Right atrium auricular region (tissue), 2 donors: ENCODE measurements around the gene UBASH3B. TPM values are rescaled to one million over a fixed set of nuclear protein-coding genes. Genes with fewer than 3 reads are reported as not detected.

ENCODE experiments used
- DNase-seq: peaks from one replicate; pipeline ENCODE4 v3.0.0-alpha.2; 2019; ENCODE audit warnings: low spot score
- H3K27ac ChIP-seq, 2 donors: fragments of 200-600 bp; sonication (generic); 1 replicate in 1 of 2; 2 replicates in 1 of 2; pipeline ENCODE4 v1.5.1; 2016 to 2019
- H3K27me3 ChIP-seq, 2 donors: fragments of 200-600 bp; sonication (generic); one replicate each; pipeline versions ENCODE4 v1.5.1 to v1.6.0; 2017 to 2019
- H3K36me3 ChIP-seq: fragments of 200-600 bp; sonication (generic); one replicate; pipeline ENCODE4 v1.5.1; 2016
- H3K4me1 ChIP-seq, 2 donors: fragments of 200-600 bp; sonication (generic); one replicate each; pipeline versions ENCODE4 v1.5.1 to v1.6.0; 2017 to 2019
- H3K4me3 ChIP-seq, 2 donors: fragments of 200-600 bp; sonication (generic); 1 replicate in 1 of 2; 2 replicates in 1 of 2; pipeline ENCODE4 v1.5.1; 2017 to 2019; ENCODE audit warnings: mild to moderate bottlenecking in 1 of 2, moderate library complexity in 1 of 2
- H3K9me3 ChIP-seq, 2 donors: fragments of 200-600 bp; sonication (generic); one replicate each; pipeline ENCODE4 v1.5.1; 2019
- total RNA-seq, 2 donors: library from RNA; depleted of rRNA; stranded (reverse); fragments of >200 nt; gene quantifications; one replicate each; pipeline ENCODE4 v1.1.0, GENCODE V29; 2016
- TF ChIP-seq, protein P1 (sequence below), 2 donors: fragments of 200-600 bp; sonication (generic); IDR thresholded peaks; one replicate each; pipeline ENCODE4 v1.5.1; 2019; ENCODE audit warnings: antibody characterized with exemption in 2 of 2

The UBASH3B gene
- total RNA-seq, 2 donors from 2014 or later = 1.7 to 1.8 TPM

DNA sequence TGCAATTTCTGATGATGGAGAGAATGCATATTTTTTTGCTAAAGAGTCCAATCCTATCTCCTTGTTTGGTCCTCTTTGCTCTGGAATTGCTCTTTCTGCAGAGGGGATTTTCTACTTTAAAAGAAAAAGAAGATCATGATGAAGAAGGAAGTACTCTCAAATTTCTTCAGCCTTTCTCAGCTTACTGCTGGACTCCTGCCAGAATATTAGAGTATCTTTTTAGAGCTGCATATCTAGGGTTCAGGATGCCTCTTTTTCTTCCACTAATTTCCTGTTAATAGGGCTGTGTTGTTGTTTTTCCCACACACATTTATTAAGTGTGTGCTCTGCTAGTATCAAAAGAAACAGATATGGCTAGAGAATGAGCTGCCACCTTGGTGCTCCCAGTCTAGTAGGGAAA, 18.2 kb downstream of the UBASH3B start:
- no peak for DNase-seq
- TF ChIP-seq, protein P1, sequence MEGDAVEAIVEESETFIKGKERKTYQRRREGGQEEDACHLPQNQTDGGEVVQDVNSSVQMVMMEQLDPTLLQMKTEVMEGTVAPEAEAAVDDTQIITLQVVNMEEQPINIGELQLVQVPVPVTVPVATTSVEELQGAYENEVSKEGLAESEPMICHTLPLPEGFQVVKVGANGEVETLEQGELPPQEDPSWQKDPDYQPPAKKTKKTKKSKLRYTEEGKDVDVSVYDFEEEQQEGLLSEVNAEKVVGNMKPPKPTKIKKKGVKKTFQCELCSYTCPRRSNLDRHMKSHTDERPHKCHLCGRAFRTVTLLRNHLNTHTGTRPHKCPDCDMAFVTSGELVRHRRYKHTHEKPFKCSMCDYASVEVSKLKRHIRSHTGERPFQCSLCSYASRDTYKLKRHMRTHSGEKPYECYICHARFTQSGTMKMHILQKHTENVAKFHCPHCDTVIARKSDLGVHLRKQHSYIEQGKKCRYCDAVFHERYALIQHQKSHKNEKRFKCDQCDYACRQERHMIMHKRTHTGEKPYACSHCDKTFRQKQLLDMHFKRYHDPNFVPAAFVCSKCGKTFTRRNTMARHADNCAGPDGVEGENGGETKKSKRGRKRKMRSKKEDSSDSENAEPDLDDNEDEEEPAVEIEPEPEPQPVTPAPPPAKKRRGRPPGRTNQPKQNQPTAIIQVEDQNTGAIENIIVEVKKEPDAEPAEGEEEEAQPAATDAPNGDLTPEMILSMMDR (IDR thresholded peaks at IDR 0.05) = no peak
- H3K4me3 ChIP-seq = no peak overlapping the region
- no peak overlapping the region for H3K27ac ChIP-seq
- H3K36me3 ChIP-seq = no peaks in the 10 kb centered on the region
- peaks cover 0 to 11% of the 10 kb centered on the region in 2 donors for H3K9me3 ChIP-seq
- H3K27me3 ChIP-seq = no peaks in the 10 kb centered on the region
- no peaks in the 10 kb centered on the region for H3K4me1 ChIP-seq

GRCh38 chr11:122676638-122677037, 21.1 kb downstream of the UBASH3B start:
- TF ChIP-seq, protein P1 (IDR thresholded peaks at IDR 0.05) = no peak
- H3K4me1 ChIP-seq = no peaks in the 10 kb centered on the region
- H3K27ac ChIP-seq = no peak overlapping the region
- no peaks in the 10 kb centered on the region for H3K36me3 ChIP-seq
- DNase-seq = no peak
- no peaks in the 10 kb centered on the region for H3K9me3 ChIP-seq
- no peak overlapping the region for H3K4me3 ChIP-seq
- no peaks in the 10 kb centered on the region for H3K27me3 ChIP-seq

DNA sequence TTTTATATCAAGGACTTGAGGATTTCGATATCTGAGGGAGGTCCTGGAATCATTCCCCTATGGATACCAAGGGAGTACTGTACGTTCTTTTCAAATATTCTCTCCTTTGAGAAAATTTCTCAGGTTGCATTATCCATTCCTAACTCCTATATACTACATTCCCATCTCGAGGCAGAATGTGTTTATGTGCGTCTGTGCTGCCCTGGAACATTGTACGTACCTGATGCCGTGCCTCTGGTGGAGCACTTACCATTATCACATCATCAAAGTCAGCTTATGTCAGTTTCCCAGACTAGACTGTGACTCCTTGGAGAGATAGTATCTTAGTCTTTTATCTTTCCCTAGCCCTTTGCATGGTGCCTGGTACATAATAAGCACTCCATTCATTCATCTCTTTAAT, 21.7 kb downstream of the UBASH3B start:
- TF ChIP-seq, protein P1 (IDR thresholded peaks at IDR 0.05) = no peak
- Histone ChIP-seq H3K9me3 (no peaks in the 10 kb centered on the region), H3K27ac (no peak overlapping the region), H3K4me3 (no peak overlapping the region), H3K4me1 (no peaks in the 10 kb centered on the region), H3K27me3 (no peaks in the 10 kb centered on the region), H3K36me3 (no peaks in the 10 kb centered on the region)
- DNase-seq = no peak

DNA sequence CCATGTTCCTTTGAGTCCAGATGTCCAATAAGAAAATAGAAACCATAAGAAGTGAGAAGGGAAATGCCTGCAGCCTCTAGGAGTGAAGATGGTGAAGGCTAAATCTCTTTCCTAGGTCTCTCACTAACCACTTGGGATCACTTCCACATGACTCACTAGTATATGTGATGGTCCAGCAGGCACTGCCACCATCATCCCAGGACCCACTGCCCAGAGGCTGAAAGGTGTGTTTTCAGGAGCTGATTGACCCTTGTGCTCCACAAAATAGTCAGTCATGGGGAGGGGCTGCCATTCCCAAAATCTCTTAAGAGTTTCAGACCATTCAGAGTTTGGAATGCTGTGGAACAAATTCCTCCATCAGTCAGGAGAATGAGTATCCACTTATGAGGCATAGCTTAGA, 22.9 kb downstream of the UBASH3B start:
- Histone ChIP-seq H3K4me1 (no peaks in the 10 kb centered on the region), H3K36me3 (no peaks in the 10 kb centered on the region), H3K27me3 (no peaks in the 10 kb centered on the region), H3K9me3 (no peaks in the 10 kb centered on the region), H3K27ac (no peak overlapping the region), H3K4me3 (no peak overlapping the region)
- TF ChIP-seq, protein P1 (IDR thresholded peaks at IDR 0.05) = no peak
- no peak for DNase-seq

- Histone ChIP-seq H3K36me3 (no peaks in the 10 kb centered on the region), H3K27ac (no peak overlapping the region), H3K4me1 (no peaks in the 10 kb centered on the region), H3K9me3 (no peaks in the 10 kb centered on the region), H3K27me3 (no peaks in the 10 kb centered on the region), H3K4me3 (no peak overlapping the region)
- TF ChIP-seq, protein P1 (IDR thresholded peaks at IDR 0.05) = no peak
- DNase-seq = no peak
Measured at GRCh38 chr11:122679466-122679865, 23.9 kb downstream of the UBASH3B start.

DNA sequence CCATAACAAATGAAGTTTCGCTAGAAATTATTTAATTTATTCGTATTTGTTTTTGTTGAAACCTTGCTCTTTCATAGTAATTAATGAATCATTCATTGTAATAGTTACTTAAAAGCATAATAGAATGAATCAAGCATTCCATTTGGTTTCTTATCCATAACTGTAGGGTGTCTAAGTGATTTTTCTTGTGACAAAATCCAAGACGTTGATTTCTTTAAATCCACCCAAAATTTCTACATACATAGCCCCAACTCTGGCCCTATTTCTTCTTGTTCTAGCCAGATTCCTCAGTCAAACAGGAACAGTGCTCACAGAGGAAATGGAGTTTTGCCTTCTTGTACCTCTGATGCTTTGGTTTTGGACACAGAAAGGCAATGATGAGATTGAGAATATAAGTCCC, 25.5 kb downstream of the UBASH3B start:
- Histone ChIP-seq H3K27ac (no peak overlapping the region), H3K36me3 (no peaks in the 10 kb centered on the region), H3K9me3 (no peaks in the 10 kb centered on the region), H3K27me3 (no peaks in the 10 kb centered on the region), H3K4me1 (no peaks in the 10 kb centered on the region), H3K4me3 (no peak overlapping the region)
- DNase-seq = no peak
- TF ChIP-seq, protein P1 (IDR thresholded peaks at IDR 0.05) = no peak
